Ishikawa (cell line): ENCODE measurements around the gene TNNI3K.

Experiments used
- CEBPB ChIP-seq: IDR thresholded peaks from 2 replicates; pipeline ENCODE4 v1.6.1; 2012
- CREB1 ChIP-seq: IDR thresholded peaks from 2 replicates; pipeline ENCODE4 v1.6.1; 2012; ENCODE audit warnings: low read depth
- EGR1 ChIP-seq: IDR thresholded peaks from 2 replicates; pipeline ENCODE4 v1.6.1; 2012
- EP300 ChIP-seq: IDR thresholded peaks from 2 replicates; pipeline ENCODE4 v1.6.1; 2012; ENCODE audit warnings: borderline replicate concordance
- FOXM1 ChIP-seq: IDR thresholded peaks from 2 replicates; pipeline ENCODE4 v1.6.1; 2012; ENCODE audit warnings: low read depth, borderline replicate concordance
- NFIC ChIP-seq: IDR thresholded peaks from 2 replicates; pipeline ENCODE4 v1.6.1; 2012
- RAD21 ChIP-seq: IDR thresholded peaks from 2 replicates; pipeline ENCODE4 v1.6.1; 2012; ENCODE audit warnings: low read depth
- TAF1 ChIP-seq: IDR thresholded peaks from 2 replicates; pipeline ENCODE4 v1.6.1; 2012; ENCODE audit warnings: low read depth, mild to moderate bottlenecking
- TCF12 ChIP-seq: IDR thresholded peaks from 2 replicates; pipeline ENCODE4 v1.6.1; 2012; ENCODE audit warnings: low read depth
- TEAD4 ChIP-seq: IDR thresholded peaks from 2 replicates; pipeline ENCODE4 v1.6.1; 2012
- YY1 ChIP-seq: IDR thresholded peaks from 2 replicates; pipeline ENCODE4 v1.6.1; 2012; ENCODE audit warnings: low read depth
- ZBTB7A ChIP-seq: IDR thresholded peaks from 2 replicates; pipeline ENCODE4 v1.6.1; 2012; ENCODE audit warnings: low read depth
- TF ChIP-seq, protein P1 (sequence below): IDR thresholded peaks from 2 replicates; pipeline ENCODE4 v1.6.1; 2012
- TF ChIP-seq, protein P2 (sequence below): IDR thresholded peaks from 2 replicates; pipeline ENCODE4 v1.6.1; 2012
- TF ChIP-seq, protein P3 (sequence below): IDR thresholded peaks from 2 replicates; pipeline ENCODE4 v1.6.1; 2012; ENCODE audit warnings: low read depth, mild to moderate bottlenecking

TNNI3K gene

DNA sequence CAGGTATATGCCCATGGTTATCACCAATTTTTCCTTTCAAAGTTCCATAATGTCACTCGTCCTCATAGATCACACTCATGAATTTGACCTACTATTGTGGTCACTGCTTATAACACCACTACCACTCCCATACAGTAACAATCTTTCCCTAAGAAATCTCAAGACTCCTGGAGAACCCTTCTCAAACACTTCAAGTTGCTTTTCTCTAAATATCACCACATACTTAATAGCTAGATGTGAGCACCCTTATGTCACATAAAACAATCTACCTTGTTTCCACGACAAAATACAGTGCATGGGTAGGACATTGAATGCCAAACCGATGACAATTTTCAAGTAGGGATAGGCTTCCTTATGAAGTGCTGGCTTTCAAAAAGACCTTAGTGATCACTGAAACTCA, 172.7 kb downstream of the TNNI3K start:
- TF ChIP-seq RAD21 (no peak), ZBTB7A (no peak), CREB1 (no peak), FOXM1 (no peak), NFIC (no peak), EP300 (no peak)
- TF ChIP-seq, protein P1, sequence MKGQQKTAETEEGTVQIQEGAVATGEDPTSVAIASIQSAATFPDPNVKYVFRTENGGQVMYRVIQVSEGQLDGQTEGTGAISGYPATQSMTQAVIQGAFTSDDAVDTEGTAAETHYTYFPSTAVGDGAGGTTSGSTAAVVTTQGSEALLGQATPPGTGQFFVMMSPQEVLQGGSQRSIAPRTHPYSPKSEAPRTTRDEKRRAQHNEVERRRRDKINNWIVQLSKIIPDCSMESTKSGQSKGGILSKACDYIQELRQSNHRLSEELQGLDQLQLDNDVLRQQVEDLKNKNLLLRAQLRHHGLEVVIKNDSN: no peak
- TF ChIP-seq, protein P2, sequence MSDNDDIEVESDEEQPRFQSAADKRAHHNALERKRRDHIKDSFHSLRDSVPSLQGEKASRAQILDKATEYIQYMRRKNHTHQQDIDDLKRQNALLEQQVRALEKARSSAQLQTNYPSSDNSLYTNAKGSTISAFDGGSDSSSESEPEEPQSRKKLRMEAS: no peak

DNA sequence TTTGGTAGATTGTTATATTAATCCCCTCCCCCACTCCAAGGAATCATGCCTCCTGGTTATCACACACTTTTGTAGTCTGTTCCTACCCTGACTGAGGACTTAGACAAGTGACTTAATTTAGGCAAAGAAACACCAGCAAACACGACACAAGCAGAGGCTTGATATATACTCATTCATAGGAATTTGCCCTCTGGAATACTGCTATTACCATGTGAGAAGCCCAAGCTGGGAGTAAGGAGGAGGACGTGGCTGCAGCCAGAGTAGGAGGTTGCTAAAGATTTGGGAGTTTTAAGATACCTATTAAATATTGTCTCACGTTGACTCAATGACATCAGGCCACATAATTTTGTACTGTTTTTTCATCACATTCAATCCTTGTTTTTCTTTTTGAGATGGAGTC, 177.1 kb downstream of the TNNI3K start:
- TF ChIP-seq TAF1 (no peak), EP300 (no peak), FOXM1 (no peak), CEBPB (no peak), TCF12 (no peak), CREB1 (no peak), NFIC (no peak), TEAD4 (no peak), ZBTB7A (no peak), EGR1 (no peak), RAD21 (no peak), YY1 (no peak)
- TF ChIP-seq, protein P3, sequence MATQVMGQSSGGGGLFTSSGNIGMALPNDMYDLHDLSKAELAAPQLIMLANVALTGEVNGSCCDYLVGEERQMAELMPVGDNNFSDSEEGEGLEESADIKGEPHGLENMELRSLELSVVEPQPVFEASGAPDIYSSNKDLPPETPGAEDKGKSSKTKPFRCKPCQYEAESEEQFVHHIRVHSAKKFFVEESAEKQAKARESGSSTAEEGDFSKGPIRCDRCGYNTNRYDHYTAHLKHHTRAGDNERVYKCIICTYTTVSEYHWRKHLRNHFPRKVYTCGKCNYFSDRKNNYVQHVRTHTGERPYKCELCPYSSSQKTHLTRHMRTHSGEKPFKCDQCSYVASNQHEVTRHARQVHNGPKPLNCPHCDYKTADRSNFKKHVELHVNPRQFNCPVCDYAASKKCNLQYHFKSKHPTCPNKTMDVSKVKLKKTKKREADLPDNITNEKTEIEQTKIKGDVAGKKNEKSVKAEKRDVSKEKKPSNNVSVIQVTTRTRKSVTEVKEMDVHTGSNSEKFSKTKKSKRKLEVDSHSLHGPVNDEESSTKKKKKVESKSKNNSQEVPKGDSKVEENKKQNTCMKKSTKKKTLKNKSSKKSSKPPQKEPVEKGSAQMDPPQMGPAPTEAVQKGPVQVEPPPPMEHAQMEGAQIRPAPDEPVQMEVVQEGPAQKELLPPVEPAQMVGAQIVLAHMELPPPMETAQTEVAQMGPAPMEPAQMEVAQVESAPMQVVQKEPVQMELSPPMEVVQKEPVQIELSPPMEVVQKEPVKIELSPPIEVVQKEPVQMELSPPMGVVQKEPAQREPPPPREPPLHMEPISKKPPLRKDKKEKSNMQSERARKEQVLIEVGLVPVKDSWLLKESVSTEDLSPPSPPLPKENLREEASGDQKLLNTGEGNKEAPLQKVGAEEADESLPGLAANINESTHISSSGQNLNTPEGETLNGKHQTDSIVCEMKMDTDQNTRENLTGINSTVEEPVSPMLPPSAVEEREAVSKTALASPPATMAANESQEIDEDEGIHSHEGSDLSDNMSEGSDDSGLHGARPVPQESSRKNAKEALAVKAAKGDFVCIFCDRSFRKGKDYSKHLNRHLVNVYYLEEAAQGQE: no peak
- TF ChIP-seq, protein P2: no peak
- TF ChIP-seq, protein P1: no peak

DNA sequence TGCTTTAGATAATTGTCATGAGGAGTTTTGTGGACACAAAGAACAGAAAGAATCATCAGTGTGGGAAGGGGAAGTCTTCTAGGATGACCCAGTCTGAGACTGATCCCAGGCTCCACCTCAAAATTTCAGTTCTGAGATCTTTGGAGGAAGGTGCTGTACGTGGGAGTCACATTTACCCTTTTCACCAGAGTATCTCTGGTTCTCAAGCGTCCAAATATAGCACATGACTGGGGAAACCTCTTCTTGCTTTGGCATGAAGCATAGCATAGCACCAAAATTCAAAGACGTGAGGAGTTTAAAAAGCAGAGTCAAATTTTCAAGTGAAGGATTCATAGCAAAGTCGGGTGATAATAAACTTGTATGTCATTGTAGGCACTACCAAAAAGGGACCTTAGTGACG, 180.7 kb downstream of the TNNI3K start:
- no peak for TF ChIP-seq FOXM1
- TF ChIP-seq RAD21: no peak
- no peak for TF ChIP-seq NFIC
- no peak for TF ChIP-seq TEAD4
- no peak for TF ChIP-seq TCF12

DNA sequence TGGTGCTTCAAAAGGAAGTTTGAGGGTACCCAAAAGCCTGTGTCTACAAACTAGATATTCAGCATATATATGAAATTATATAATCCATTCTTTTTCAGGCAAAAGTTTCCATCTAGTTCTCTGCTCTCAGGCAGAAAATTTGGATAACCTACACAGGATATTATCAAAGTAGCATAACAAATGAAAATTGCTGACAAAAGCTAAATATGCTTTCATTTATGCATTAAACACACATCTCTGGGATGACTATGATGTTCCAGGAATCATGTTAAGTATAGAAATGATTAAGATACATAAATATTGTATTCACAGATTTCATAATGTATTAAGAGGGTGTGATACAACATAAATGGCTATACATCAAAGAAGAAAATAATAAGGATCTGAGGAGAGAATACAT, 184.4 kb downstream of the TNNI3K start:
- TF ChIP-seq ZBTB7A (no peak), TEAD4 (no peak), FOXM1 (no peak), CEBPB (no peak), YY1 (no peak), CREB1 (no peak), EGR1 (no peak)
- TF ChIP-seq, protein P3: no peak

DNA sequence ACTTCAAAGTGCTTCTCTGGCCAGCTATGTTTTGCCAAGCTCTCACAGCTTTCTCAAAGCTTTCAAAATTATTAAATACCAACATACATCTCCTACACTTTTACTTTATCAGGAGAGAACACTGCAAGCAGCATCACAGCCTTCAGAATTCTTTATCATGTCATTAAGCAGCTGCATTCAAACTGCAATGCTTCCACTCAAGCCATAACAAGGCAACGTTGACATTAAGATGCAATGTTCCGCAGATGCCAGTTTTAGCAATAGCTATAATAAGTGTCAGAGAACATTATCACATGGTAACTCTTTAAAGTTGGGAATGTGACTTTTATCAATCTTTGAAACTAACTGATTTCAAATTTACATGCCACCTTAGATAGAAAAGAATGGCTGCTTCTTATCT, 185.3 kb downstream of the TNNI3K start:
- no peak for TF ChIP-seq TCF12
- no peak for TF ChIP-seq CEBPB

DNA sequence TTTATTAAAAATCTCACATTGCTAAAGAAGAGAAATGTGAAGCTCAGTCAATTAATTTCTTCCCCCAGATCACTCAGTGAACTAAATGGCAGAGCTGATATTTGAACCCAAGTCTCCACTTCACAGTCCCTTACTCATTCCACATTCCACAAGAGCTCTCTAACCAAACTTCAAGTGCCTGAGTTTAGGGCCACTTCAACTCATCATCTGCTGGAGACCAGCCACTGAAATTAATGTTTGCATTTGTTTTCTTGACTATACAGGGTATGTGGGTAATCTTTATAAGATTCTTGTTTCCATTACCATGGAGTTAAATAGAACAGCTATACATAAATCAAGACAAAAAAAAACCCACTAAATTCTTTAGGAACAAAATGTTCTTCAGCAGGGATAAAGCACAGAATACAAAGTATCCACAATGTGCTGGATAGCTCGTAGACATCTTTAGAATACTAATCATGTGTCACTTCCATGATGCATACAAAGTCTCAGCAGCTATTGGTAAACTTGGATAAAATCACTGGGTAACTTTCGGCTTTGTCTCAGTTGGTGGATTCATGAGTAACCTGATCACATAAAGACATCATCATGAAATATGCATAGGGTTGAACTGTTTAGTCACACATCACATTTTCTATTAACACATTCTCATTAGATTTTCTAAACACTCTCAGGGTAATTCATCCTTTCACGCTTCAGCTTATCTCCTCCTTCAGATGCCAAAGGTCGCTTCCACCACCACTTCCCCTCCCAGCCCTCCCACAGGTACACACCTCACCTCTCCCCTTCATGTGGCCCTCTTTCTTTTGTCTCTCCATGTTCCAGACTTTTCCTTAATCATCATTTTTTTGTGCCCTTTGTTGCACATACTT, 187.5 kb downstream of the TNNI3K start:
- TF ChIP-seq, protein P1: no peak
- TF ChIP-seq TEAD4: no peak
- TF ChIP-seq RAD21: no peak
- no peak for TF ChIP-seq EGR1
- no peak for TF ChIP-seq CREB1
- no peak for TF ChIP-seq CEBPB
- TF ChIP-seq, protein P3: no peak
- no peak for TF ChIP-seq NFIC
- TF ChIP-seq TAF1: no peak
- no peak for TF ChIP-seq EP300
- no peak for TF ChIP-seq FOXM1
- TF ChIP-seq, protein P2: no peak
- TF ChIP-seq YY1: no peak
- no peak for TF ChIP-seq ZBTB7A
- no peak for TF ChIP-seq TCF12
